ENCODE measurements around the gene UFC1.

Gene UFC1

DNA sequence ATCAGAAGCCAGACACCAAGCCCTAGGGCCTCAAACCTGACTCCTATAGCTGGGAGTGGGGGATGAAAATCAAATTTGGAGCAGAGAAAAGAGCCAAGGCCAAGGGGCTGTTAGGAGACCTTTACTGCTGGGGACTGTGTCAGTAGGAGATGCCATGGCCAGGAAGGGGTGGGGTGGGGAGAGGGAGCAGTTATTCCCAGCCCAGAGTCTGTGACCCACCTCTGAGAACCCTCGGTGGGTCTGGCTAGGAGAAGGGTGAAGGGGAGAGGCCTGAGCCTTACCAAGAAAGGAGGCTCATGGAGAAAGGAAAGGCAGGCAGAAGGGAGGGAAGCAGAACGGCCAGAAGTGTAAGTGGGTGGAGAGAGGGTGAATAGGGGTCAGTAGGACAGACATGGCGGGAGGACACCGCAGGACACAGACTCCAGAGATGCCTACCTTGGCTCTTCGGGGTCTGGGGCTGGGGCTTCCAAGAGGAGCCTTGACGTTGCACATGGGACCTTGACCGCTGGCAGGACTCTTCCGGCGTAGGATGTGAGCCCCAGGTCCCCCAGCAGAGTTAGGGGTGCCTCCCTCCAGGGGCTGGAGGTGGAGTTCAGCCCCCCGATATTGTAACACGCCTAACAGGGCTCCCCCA, 43.9 kb downstream of the UFC1 start:
- Histone ChIP-seq H3K36me3 (replicated peaks) (no peaks in the 10 kb centered on the region), H3K27me3 (replicated peaks) (no peaks in the 10 kb centered on the region), H3K27ac (peak overlapping the region; percentile 69), H3K4me3 (ENCODE audit: low read depth, low read length) (peak overlapping the region; percentile 55)
- TF ChIP-seq, protein P1, sequence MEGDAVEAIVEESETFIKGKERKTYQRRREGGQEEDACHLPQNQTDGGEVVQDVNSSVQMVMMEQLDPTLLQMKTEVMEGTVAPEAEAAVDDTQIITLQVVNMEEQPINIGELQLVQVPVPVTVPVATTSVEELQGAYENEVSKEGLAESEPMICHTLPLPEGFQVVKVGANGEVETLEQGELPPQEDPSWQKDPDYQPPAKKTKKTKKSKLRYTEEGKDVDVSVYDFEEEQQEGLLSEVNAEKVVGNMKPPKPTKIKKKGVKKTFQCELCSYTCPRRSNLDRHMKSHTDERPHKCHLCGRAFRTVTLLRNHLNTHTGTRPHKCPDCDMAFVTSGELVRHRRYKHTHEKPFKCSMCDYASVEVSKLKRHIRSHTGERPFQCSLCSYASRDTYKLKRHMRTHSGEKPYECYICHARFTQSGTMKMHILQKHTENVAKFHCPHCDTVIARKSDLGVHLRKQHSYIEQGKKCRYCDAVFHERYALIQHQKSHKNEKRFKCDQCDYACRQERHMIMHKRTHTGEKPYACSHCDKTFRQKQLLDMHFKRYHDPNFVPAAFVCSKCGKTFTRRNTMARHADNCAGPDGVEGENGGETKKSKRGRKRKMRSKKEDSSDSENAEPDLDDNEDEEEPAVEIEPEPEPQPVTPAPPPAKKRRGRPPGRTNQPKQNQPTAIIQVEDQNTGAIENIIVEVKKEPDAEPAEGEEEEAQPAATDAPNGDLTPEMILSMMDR (IDR thresholded peaks at IDR 0.05; ENCODE audit: low read depth, low read length, missing control alignments), result no peak
- in situ Hi-C loops (cut with HindIII; ENCODE audit: low pct_ligation_motif_present, low sequenced_read_pairs), result no loop called here
- no peak for DNase-seq

DNA sequence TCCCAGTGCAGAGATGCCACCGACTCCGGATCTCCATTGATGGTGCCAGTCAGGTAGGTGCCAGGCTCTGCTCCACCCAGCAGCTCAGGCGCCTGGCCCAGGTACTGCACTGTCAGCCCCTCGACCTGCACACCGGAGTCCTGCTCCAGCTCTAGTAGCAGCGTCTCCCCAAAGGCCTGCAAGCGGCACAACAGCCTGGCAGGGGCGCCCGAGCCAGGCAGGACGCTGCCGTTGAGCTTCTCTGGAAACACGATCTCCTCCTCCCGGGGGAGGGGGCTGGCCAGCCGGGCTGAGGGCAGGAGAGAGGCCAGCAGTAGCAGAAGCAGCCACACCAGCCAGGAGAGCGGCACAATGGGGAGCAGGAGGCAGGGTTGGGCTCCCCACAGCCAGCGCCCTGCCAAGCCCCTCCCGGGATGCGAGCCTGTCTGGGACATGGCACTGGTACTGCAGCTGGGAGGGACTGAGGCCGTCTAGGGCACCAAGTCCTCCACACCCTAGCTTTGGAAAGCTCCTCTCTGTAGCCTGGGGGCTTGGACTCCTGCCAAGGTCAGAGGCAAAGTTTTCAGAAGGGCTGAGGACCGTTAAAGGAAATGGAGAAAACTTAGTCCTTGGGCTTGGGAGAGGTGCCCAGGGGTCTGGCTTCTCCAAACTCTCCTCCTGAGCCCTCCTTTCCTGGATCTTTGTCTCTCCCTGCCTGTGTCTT, 44.6 kb downstream of the UFC1 start:
- H3K36me3 ChIP-seq (replicated peaks), result peaks cover under 1% of the 10 kb centered on the region
- H3K4me3 ChIP-seq (ENCODE audit: low read depth, low read length), result peak overlapping the region; percentile 55
- in situ Hi-C loops (cut with HindIII; ENCODE audit: low pct_ligation_motif_present, low sequenced_read_pairs), result no loop called here
- H3K27ac ChIP-seq, result no peak overlapping the region
- TF ChIP-seq, protein P1 (IDR thresholded peaks at IDR 0.05; ENCODE audit: low read depth, low read length, missing control alignments), result no peak
- no peaks in the 10 kb centered on the region for H3K27me3 ChIP-seq (replicated peaks)
- no peak for DNase-seq

DNA sequence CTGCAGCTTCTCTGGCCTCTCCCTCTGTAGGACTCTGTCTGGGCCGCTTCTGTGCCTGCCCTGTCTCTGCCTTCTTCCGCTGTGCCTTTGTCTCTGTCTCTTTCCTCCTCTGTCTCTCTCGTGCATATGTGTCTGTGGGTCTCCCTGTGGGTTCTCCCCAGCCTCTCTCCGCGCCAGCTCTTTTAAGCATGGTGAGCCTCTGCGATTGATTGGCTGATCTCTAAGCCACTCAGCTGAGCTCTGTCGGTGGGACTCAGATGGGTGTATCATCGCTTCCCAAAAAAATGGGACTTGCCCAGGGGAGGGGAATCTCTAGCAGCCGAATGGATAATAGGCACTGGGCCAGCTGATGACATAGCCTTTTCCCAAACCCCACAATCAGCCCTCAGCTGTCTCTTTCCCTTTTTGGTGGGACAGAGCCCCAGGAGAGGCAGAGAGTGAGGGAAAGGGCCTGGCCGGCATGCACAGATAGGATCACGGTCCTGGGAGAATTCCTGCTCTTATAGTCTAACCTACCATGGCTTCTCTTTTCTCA, 45.2 kb downstream of the UFC1 start, which contains the start of gene ADAMTS4:
Gene ADAMTS4 (minus strand): TSS at position 158 of the 535 bp plus-strand sequence. CDS start 427 bp downstream, outside the sequence.
- TF ChIP-seq, protein P1 (IDR thresholded peaks at IDR 0.05; ENCODE audit: low read depth, low read length, missing control alignments), result no peak
- peak within 1 kb of the TSS; percentile 55 for H3K4me3 ChIP-seq (ENCODE audit: low read depth, low read length)
- no peaks in the 10 kb centered on the region for H3K27me3 ChIP-seq (replicated peaks)
- no peak within 1 kb of the TSS for H3K27ac ChIP-seq
- in situ Hi-C loops (cut with HindIII; ENCODE audit: low pct_ligation_motif_present, low sequenced_read_pairs), result no loop called here
- DNase-seq, result peak; percentile 54
- peaks cover 6% of the 10 kb centered on the region for H3K36me3 ChIP-seq (replicated peaks)

DNA sequence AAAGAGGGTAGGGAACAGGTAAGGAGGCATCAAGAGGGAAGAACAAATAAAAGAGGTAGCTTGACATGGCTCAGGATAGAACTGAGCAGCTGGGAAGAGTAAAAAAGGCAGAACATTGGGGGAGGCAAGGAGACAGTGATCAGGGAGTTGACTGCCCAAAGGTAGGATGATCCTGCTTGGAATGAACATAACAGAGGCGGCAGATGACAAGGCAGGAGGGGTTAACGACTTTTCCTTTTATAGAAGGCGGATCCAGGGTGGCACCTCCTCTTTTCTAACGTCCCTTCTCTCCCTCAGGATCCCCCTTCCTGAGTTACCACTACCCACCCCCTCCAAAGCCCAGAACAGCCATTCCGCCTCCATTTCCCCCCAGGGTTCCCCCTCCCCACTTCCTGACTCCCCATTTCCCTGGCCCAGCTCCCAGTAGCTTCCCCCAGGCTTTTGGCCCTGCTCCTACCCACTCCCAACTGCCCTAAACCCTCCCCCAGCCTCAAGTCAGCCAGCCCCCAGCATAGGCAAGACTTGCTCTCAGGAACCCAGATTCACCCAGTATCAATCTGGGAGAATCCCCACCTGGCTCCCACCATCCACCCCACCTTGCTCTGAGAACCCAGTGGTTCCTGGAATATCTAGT, 45.8 kb downstream of the UFC1 start:
- no peak overlapping the region for H3K4me3 ChIP-seq (ENCODE audit: low read depth, low read length)
- TF ChIP-seq, protein P1 (IDR thresholded peaks at IDR 0.05; ENCODE audit: low read depth, low read length, missing control alignments), result no peak
- no peaks in the 10 kb centered on the region for H3K27me3 ChIP-seq (replicated peaks)
- DNase-seq, result no peak
- H3K27ac ChIP-seq, result no peak overlapping the region
- H3K36me3 ChIP-seq (replicated peaks), result peaks cover 11% of the 10 kb centered on the region
- in situ Hi-C loops (cut with HindIII; ENCODE audit: low pct_ligation_motif_present, low sequenced_read_pairs), result loop anchor here (25.0 kb wide), 1 partner anchor 188 kb away; no protein-coding TSS in a partner anchor

DNA sequence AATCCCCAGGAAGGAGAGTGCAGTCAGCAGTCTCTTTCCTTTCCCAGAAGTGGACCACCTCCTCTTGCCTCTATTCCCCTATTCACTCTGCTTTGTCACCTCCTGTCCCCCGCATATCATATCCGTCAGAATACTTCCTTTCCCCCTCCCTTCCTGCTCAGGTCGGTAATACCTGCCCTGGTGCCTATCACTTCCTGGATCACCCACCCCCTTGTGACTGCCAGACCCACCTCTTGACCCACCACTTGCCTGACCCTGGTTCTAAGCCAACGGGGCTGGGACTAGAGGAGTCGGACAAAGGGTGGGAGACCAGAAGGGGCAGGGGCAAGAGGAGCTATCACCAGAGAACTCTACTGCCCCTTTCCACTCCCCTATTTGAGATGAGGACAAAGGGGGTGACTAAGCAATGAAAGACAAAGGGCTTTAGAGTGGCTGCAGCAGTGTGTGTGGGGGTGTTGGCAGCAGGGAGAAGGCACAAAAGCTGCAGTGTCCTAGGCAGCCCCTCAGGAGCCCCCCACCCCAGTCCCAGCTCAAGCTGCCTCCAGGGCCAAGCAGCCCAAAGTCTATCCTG, 46.7 kb downstream of the UFC1 start:
- peak overlapping the region; percentile 93 for H3K27ac ChIP-seq

More for the DNA sequence above, 46.7 kb downstream of the UFC1 start:
- in situ Hi-C loops (cut with HindIII; ENCODE audit: low pct_ligation_motif_present, low sequenced_read_pairs), result loop anchor here (25.0 kb wide), 1 partner anchor 187 kb away; no protein-coding TSS in a partner anchor
- TF ChIP-seq, protein P1 (IDR thresholded peaks at IDR 0.05; ENCODE audit: low read depth, low read length, missing control alignments), result no peak
- Histone ChIP-seq H3K27me3 (replicated peaks) (no peaks in the 10 kb centered on the region), H3K36me3 (replicated peaks) (peaks cover 12% of the 10 kb centered on the region), H3K4me3 (ENCODE audit: low read depth, low read length) (no peak overlapping the region)
- DNase-seq, result no peak

Measured in brain microvascular endothelial cell (primary cell).